Measurements from ENCODE around the gene CTNNBIP1.

The CTNNBIP1 gene

GRCh38 chr1:9891207-9891606 is 18.9 kb downstream of the CTNNBIP1 start:
- Mint-ChIP-seq H3K4me3 (no peak overlapping the region), H3K9me3 (no peaks in the 10 kb centered on the region)
- DNase-seq: no peak

GRCh38 chr1:9890224-9890731 is 19.8 kb downstream of the CTNNBIP1 start:
- ATAC-seq (no peak), DNase-seq (no peak)
- H3K4me1 Mint-ChIP-seq: peaks cover 16% of the 10 kb centered on the region
- no peak overlapping the region for H3K4me3 Mint-ChIP-seq
- no peaks in the 10 kb centered on the region for H3K27me3 Mint-ChIP-seq
- H3K9me3 Mint-ChIP-seq: no peaks in the 10 kb centered on the region
- peak overlapping the region in 1 of 2 donors; percentile 21 for H3K27ac Mint-ChIP-seq

More at GRCh38 chr1:9891207-9891606, 18.9 kb downstream of the CTNNBIP1 start:
- H3K4me1 Mint-ChIP-seq: peaks cover 16% of the 10 kb centered on the region
- no peak for ATAC-seq
- H3K27me3 Mint-ChIP-seq: no peaks in the 10 kb centered on the region
- H3K27ac Mint-ChIP-seq: no peak overlapping the region

- Mint-ChIP-seq H3K4me3 (no peak overlapping the region), H3K4me1 (peaks cover 23% of the 10 kb centered on the region), H3K27ac (peak overlapping the region in 1 of 2 donors; percentile 34), H3K27me3 (no peaks in the 10 kb centered on the region), H3K9me3 (no peaks in the 10 kb centered on the region)
- ATAC-seq (no peak), DNase-seq (no peak)
These were observed 20.7 kb downstream of the CTNNBIP1 start for GRCh38 chr1:9889411-9889810.

GRCh38 chr1:9888886-9889285 is 21.2 kb downstream of the CTNNBIP1 start:
- no peak for DNase-seq
- no peak for ATAC-seq
- Mint-ChIP-seq H3K27ac (no peak overlapping the region), H3K4me1 (peaks cover 25% of the 10 kb centered on the region), H3K9me3 (no peaks in the 10 kb centered on the region), H3K4me3 (no peak overlapping the region), H3K27me3 (no peaks in the 10 kb centered on the region)

GRCh38 chr1:9887070-9887469 is 23.0 kb downstream of the CTNNBIP1 start:
- Mint-ChIP-seq H3K4me1 (peaks cover 29% of the 10 kb centered on the region), H3K27me3 (no peaks in the 10 kb centered on the region), H3K27ac (no peak overlapping the region), H3K4me3 (no peak overlapping the region), H3K9me3 (no peaks in the 10 kb centered on the region)
- DNase-seq: no peak
- no peak for ATAC-seq

- Mint-ChIP-seq H3K4me3 (no peak overlapping the region), H3K27ac (no peak overlapping the region), H3K27me3 (no peaks in the 10 kb centered on the region), H3K9me3 (no peaks in the 10 kb centered on the region), H3K4me1 (peaks cover 36% of the 10 kb centered on the region)
- no peak for DNase-seq
- no peak for ATAC-seq
These were observed 23.9 kb downstream of the CTNNBIP1 start for GRCh38 chr1:9886092-9886742.

- DNase-seq (no peak), ATAC-seq (no peak)
- Mint-ChIP-seq H3K9me3 (no peaks in the 10 kb centered on the region), H3K27me3 (no peaks in the 10 kb centered on the region), H3K4me3 (no peak overlapping the region), H3K4me1 (peaks cover 36% of the 10 kb centered on the region), H3K27ac (no peak overlapping the region)
These were observed 25.3 kb downstream of the CTNNBIP1 start for GRCh38 chr1:9884805-9885204.

- no peaks in the 10 kb centered on the region for H3K27me3 Mint-ChIP-seq
- ATAC-seq (no peak), DNase-seq (no peak)
- H3K4me3 Mint-ChIP-seq: no peak overlapping the region
- no peaks in the 10 kb centered on the region for H3K9me3 Mint-ChIP-seq
- peak overlapping the region in 1 of 2 donors; percentile 74 for H3K27ac Mint-ChIP-seq
- H3K4me1 Mint-ChIP-seq: peaks cover 36% of the 10 kb centered on the region
These were observed 26.3 kb downstream of the CTNNBIP1 start for GRCh38 chr1:9883585-9884449.

GRCh38 chr1:9882945-9883303 is 27.1 kb downstream of the CTNNBIP1 start:
- no peak overlapping the region for H3K27ac Mint-ChIP-seq
- ATAC-seq (peak; percentile 24), DNase-seq (no peak)
- H3K27me3 Mint-ChIP-seq: no peaks in the 10 kb centered on the region
- H3K9me3 Mint-ChIP-seq: no peaks in the 10 kb centered on the region
- H3K4me1 Mint-ChIP-seq: peaks cover 36% of the 10 kb centered on the region
- H3K4me3 Mint-ChIP-seq: no peak overlapping the region

GRCh38 chr1:9882296-9882944 is 27.6 kb downstream of the CTNNBIP1 start:
- H3K27me3 Mint-ChIP-seq: no peaks in the 10 kb centered on the region
- peak overlapping the region; percentile 31 to 38 for H3K4me3 Mint-ChIP-seq
- peak overlapping the region; percentile 63 to 76 for H3K27ac Mint-ChIP-seq
- no peaks in the 10 kb centered on the region for H3K9me3 Mint-ChIP-seq
- peak in 1 of 2 donors; percentile 33 for DNase-seq
- peaks cover 36% of the 10 kb centered on the region for H3K4me1 Mint-ChIP-seq
- peak; percentile 74 for ATAC-seq

GRCh38 chr1:9881838-9882249 is 28.2 kb downstream of the CTNNBIP1 start:
- DNase-seq (no peak), ATAC-seq (peak; percentile 19)
- H3K4me3 Mint-ChIP-seq: no peak overlapping the region
- H3K9me3 Mint-ChIP-seq: no peaks in the 10 kb centered on the region
- no peaks in the 10 kb centered on the region for H3K27me3 Mint-ChIP-seq
- peaks cover 36% of the 10 kb centered on the region for H3K4me1 Mint-ChIP-seq
- peak overlapping the region; percentile 22 to 76 for H3K27ac Mint-ChIP-seq

- H3K9me3 Mint-ChIP-seq: no peaks in the 10 kb centered on the region
- H3K4me1 Mint-ChIP-seq: peaks cover 30% of the 10 kb centered on the region
- H3K4me3 Mint-ChIP-seq: no peak overlapping the region
- ATAC-seq (no peak), DNase-seq (no peak)
- H3K27me3 Mint-ChIP-seq: no peaks in the 10 kb centered on the region
- H3K27ac Mint-ChIP-seq: no peak overlapping the region
These were observed 31.7 kb downstream of the CTNNBIP1 start for GRCh38 chr1:9878404-9878803.

GRCh38 chr1:9877962-9878361 is 32.1 kb downstream of the CTNNBIP1 start:
- Mint-ChIP-seq H3K27ac (no peak overlapping the region), H3K4me1 (peaks cover 25% of the 10 kb centered on the region), H3K9me3 (no peaks in the 10 kb centered on the region), H3K4me3 (no peak overlapping the region), H3K27me3 (no peaks in the 10 kb centered on the region)
- DNase-seq (no peak), ATAC-seq (no peak)

- H3K4me3 Mint-ChIP-seq: no peak overlapping the region
- no peak for ATAC-seq
- peaks cover 10% of the 10 kb centered on the region for H3K4me1 Mint-ChIP-seq
- no peaks in the 10 kb centered on the region for H3K27me3 Mint-ChIP-seq
- DNase-seq: no peak
- H3K9me3 Mint-ChIP-seq: no peaks in the 10 kb centered on the region
- no peak overlapping the region for H3K27ac Mint-ChIP-seq
These were observed 34.5 kb downstream of the CTNNBIP1 start for GRCh38 chr1:9875636-9876000.

GRCh38 chr1:9874959-9875635 is 35.0 kb downstream of the CTNNBIP1 start:
- peak overlapping the region; percentile 27 to 75 for H3K4me3 Mint-ChIP-seq
- no peaks in the 10 kb centered on the region for H3K9me3 Mint-ChIP-seq
- peak overlapping the region in 1 of 2 donors; percentile 57 for H3K27ac Mint-ChIP-seq
- ATAC-seq (peak; percentile 86), DNase-seq (peak; percentile 64 to 71)
- H3K27me3 Mint-ChIP-seq: no peaks in the 10 kb centered on the region
- H3K4me1 Mint-ChIP-seq: peaks cover 10% of the 10 kb centered on the region

Measured in stimulated activated naive CD8-positive, alpha-beta T cell treated with anti-CD3 and anti-CD28 coated beads, Interleukin-15, amount 100 ng/mL, for 72 hours (primary cell).